ENCODE measurements around the gene NR2F1. TPM values are rescaled to one million over a fixed set of nuclear protein-coding genes. Genes with fewer than 3 reads are reported as not detected.

Gene NR2F1
- total and polyA plus RNA-seq, 3 donors from 2014 or later, result 16.0 to 22.7 (median 16.9) TPM

DNA sequence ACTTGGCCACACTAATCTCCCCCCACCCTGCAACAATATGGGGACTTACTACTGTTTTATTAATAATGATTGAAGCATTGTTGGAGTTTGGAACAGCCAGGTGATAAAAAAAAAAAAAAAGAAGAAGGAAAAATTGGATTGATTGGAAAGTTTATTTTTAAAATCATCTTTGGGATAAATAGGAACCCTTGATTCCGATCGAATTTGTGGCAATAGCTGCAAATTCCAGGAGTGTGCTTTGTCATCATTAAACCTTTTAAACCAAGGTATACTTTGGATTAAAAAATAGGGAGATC, 907 bp upstream of the NR2F1 start:
- no peaks in the 10 kb centered on the region for H3K9me3 ChIP-seq
- no peaks in the 10 kb centered on the region for H3K36me3 ChIP-seq (ENCODE audit: low read depth, missing control alignments)
- peaks cover 10% of the 10 kb centered on the region for H3K4me1 ChIP-seq
- intact Hi-C loops (cut with DNase I; ENCODE audit: low total_unique reads), result no loop called here
- H3K27ac ChIP-seq, result peak overlapping the region in 1 of 2 donors; percentile 36
- peak overlapping the region; percentile 63 to 72 for H3K4me3 ChIP-seq
- TF ChIP-seq CTCF (IDR thresholded peaks at IDR 0.05) (no peak), POLR2A (IDR thresholded peaks at IDR 0.05) (no peak)
- WGBS, 2 donors, result 0 to 2% methylated on average over 2 of the region's 2 CpGs
- H3K27me3 ChIP-seq, result no peaks in the 10 kb centered on the region
- no peak for DNase-seq

GRCh38 chr5:93583439-93583767, 381 bp downstream of the NR2F1 start:
- TF ChIP-seq CTCF (IDR thresholded peaks at IDR 0.05), result no peak
- TF ChIP-seq POLR2A (IDR thresholded peaks at IDR 0.05), result no peak
- intact Hi-C loops (cut with DNase I; ENCODE audit: low total_unique reads), result no loop called here

GRCh38 chr5:93583768-93584595, 960 bp downstream of the NR2F1 start:
- H3K36me3 ChIP-seq (ENCODE audit: low read depth, missing control alignments), result no peaks in the 10 kb centered on the region
- no peak for DNase-seq
- intact Hi-C loops (cut with DNase I; ENCODE audit: low total_unique reads), result no loop called here
- WGBS, 2 donors, result 0 to 1% methylated on average over 36 to 81 of the region's 110 CpGs
- no peaks in the 10 kb centered on the region for H3K27me3 ChIP-seq
- H3K9me3 ChIP-seq, result no peaks in the 10 kb centered on the region
- H3K4me1 ChIP-seq, result peaks cover 4% of the 10 kb centered on the region
- TF ChIP-seq POLR2A (IDR thresholded peaks at IDR 0.05) (no peak), CTCF (IDR thresholded peaks at IDR 0.05) (no peak)
- peak overlapping the region; percentile 59 to 65 for H3K4me3 ChIP-seq
- H3K27ac ChIP-seq, result peak overlapping the region in 1 of 2 donors; percentile 77

More at GRCh38 chr5:93583439-93583767, 381 bp downstream of the NR2F1 start:
- WGBS, 2 donors, result 1% methylated on average over 4 of the region's 4 CpGs
- Histone ChIP-seq H3K4me3 (peak overlapping the region; percentile 59 to 65), H3K27me3 (no peaks in the 10 kb centered on the region), H3K4me1 (peaks cover 6% of the 10 kb centered on the region), H3K27ac (peak overlapping the region in 1 of 2 donors; percentile 77), H3K9me3 (no peaks in the 10 kb centered on the region), H3K36me3 (ENCODE audit: low read depth, missing control alignments) (no peaks in the 10 kb centered on the region)
- DNase-seq, result no peak

DNA sequence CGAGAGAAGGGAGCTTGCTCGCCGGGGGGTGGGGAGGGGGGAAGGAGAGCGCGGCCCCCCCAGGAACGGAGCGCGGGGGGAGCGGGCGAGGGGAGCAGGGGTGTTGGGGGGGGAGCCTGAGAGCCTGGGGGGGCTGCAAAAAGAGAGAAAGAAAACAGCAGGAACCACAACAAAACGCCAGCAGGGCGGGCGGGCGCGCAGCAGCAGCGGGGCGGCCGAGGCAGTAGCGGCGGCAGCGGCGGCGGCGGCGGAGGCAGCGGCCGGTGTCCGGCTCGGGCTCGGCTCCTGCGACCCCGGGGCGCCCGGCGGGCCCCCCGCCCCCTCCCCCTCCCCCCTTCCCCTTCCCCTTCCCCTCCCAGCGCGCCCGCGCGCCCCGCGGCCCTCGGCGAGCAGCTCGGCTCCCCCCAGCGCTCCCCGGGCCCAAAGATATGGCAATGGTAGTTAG, 1.6 kb downstream of the NR2F1 start:
- Histone ChIP-seq H3K4me3 (peak overlapping the region; percentile 59 to 65), H3K4me1 (no peaks in the 10 kb centered on the region), H3K36me3 (ENCODE audit: low read depth, missing control alignments) (no peaks in the 10 kb centered on the region), H3K9me3 (no peaks in the 10 kb centered on the region), H3K27me3 (no peaks in the 10 kb centered on the region), H3K27ac (peak overlapping the region in 1 of 2 donors; percentile 77)
- intact Hi-C loops (cut with DNase I; ENCODE audit: low total_unique reads), result no loop called here
- WGBS, 2 donors, result 0% methylated on average over 35 of the region's 48 CpGs; no CpG with 5 or more reads in 1 of the 2 donors
- no peak for DNase-seq
- TF ChIP-seq POLR2A (IDR thresholded peaks at IDR 0.05) (no peak), CTCF (IDR thresholded peaks at IDR 0.05) (no peak)
